ENCODE results near the gene CEP295NL. TPM values are rescaled to one million over a fixed set of nuclear protein-coding genes. Genes with fewer than 3 reads are reported as not detected.
A peak's percentile ranks its signal among the peaks of the same experiment; 100 is the strongest.

Gene CEP295NL
- total RNA-seq, 1 donor from 2014 or later, result 1.6 TPM

GRCh38 chr17:78922816-78923498, 20.0 kb upstream of the CEP295NL start:
- Histone ChIP-seq H3K27ac (ENCODE audit: low read depth, low read length) (no peak overlapping the region), H4K20me1 (ENCODE audit: insufficient read depth, low read length) (peaks cover 63% of the 10 kb centered on the region)
- H3K4me3 Mint-ChIP-seq (ENCODE audit: unreplicated experiment), result peak overlapping the region; percentile 83

GRCh38 chr17:78921437-78921971, 18.5 kb upstream of the CEP295NL start:
- FAIRE-seq, result no peak
- TF ChIP-seq CTCF (IDR thresholded peaks at IDR 0.05; ENCODE audit: insufficient read depth, low read depth, low read length) (no peak), EZH2 (IDR thresholded peaks at IDR 0.05; ENCODE audit: insufficient read depth, low read length) (no peak)

More at GRCh38 chr17:78922816-78923498, 20.0 kb upstream of the CEP295NL start:
- peaks cover 41% of the 10 kb centered on the region for H3K4me1 ChIP-seq (ENCODE audit: insufficient read depth, low read length)
- FAIRE-seq, result no peak
- H3K79me2 ChIP-seq (ENCODE audit: insufficient read depth, low read length), result peaks cover 67% of the 10 kb centered on the region
- H3K36me3 ChIP-seq (ENCODE audit: insufficient read depth, low read length), result no peaks in the 10 kb centered on the region
- H3K9me3 ChIP-seq (ENCODE audit: insufficient read depth, low read depth, low read length), result no peaks in the 10 kb centered on the region
- no peaks in the 10 kb centered on the region for H3K27me3 Mint-ChIP-seq (ENCODE audit: low read depth, unreplicated experiment)
- H2AFZ ChIP-seq (ENCODE audit: low read depth, low read length), result no peak overlapping the region
- H3K36me3 Mint-ChIP-seq (ENCODE audit: low read depth, unreplicated experiment), result peaks cover 6% of the 10 kb centered on the region
- peaks cover 13% of the 10 kb centered on the region for H3K4me1 Mint-ChIP-seq (ENCODE audit: low read depth, unreplicated experiment)
- TF ChIP-seq EZH2 (IDR thresholded peaks at IDR 0.05; ENCODE audit: insufficient read depth, low read length) (no peak), CTCF (IDR thresholded peaks at IDR 0.05; ENCODE audit: insufficient read depth, low read depth, low read length) (no peak)
- peak overlapping the region; percentile 85 for H3K4me3 ChIP-seq (ENCODE audit: insufficient read depth, low read depth, low read length)
- H3K4me2 ChIP-seq (ENCODE audit: low read length), result peak overlapping the region; percentile 100
- H3K27me3 ChIP-seq (ENCODE audit: insufficient read depth, low read length), result no peaks in the 10 kb centered on the region
- no peak for DNase-seq (ENCODE audit: low read depth)
- H3K27ac Mint-ChIP-seq (ENCODE audit: unreplicated experiment), result no peak overlapping the region
- peak overlapping the region; percentile 83 for H3K9ac ChIP-seq (ENCODE audit: low read length)
- H3K9me3 Mint-ChIP-seq (ENCODE audit: unreplicated experiment), result no peaks in the 10 kb centered on the region

DNA sequence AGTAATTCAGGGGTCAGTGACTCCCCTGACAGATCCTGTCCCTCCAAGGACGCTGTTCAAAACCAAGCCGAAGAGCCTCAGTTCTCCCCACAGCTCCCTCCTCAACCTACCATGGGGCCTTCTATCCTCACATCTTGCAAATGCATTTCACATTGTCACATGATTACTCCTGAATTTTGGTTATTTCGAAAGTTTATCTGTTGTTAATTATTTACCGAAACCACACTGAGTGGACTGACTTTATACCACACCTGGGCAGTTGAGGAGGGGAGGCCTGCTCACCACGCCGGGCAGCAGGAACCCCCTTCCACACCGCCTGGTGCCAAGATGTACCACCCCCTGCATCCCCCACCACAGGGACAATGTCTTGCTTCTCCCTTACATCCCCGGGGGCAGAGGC, 17.5 kb upstream of the CEP295NL start:
- no peaks in the 10 kb centered on the region for H3K9me3 ChIP-seq (ENCODE audit: insufficient read depth, low read depth, low read length)
- TF ChIP-seq EZH2 (IDR thresholded peaks at IDR 0.05; ENCODE audit: insufficient read depth, low read length), result no peak
- no peak for TF ChIP-seq CTCF (IDR thresholded peaks at IDR 0.05; ENCODE audit: insufficient read depth, low read depth, low read length)
- H3K4me1 ChIP-seq (ENCODE audit: insufficient read depth, low read length), result peaks cover 45% of the 10 kb centered on the region
- no peak overlapping the region for H3K27ac ChIP-seq (ENCODE audit: low read depth, low read length)
- H3K79me2 ChIP-seq (ENCODE audit: insufficient read depth, low read length), result peaks cover 89% of the 10 kb centered on the region
- H3K27me3 ChIP-seq (ENCODE audit: insufficient read depth, low read length), result no peaks in the 10 kb centered on the region
- H2AFZ ChIP-seq (ENCODE audit: low read depth, low read length), result no peak overlapping the region
- H3K36me3 ChIP-seq (ENCODE audit: insufficient read depth, low read length), result no peaks in the 10 kb centered on the region
- peaks cover 14% of the 10 kb centered on the region for H3K36me3 Mint-ChIP-seq (ENCODE audit: low read depth, unreplicated experiment)
- H3K4me3 ChIP-seq (ENCODE audit: insufficient read depth, low read depth, low read length), result no peak overlapping the region
- peaks cover 83% of the 10 kb centered on the region for H4K20me1 ChIP-seq (ENCODE audit: insufficient read depth, low read length)
- no peak overlapping the region for H3K9ac ChIP-seq (ENCODE audit: low read length)
- H3K4me3 Mint-ChIP-seq (ENCODE audit: unreplicated experiment), result no peak overlapping the region
- DNase-seq (ENCODE audit: low read depth) (no peak), FAIRE-seq (no peak)
- no peaks in the 10 kb centered on the region for H3K27me3 Mint-ChIP-seq (ENCODE audit: low read depth, unreplicated experiment)
- no peaks in the 10 kb centered on the region for H3K9me3 Mint-ChIP-seq (ENCODE audit: unreplicated experiment)
- peak overlapping the region; percentile 41 for H3K27ac Mint-ChIP-seq (ENCODE audit: unreplicated experiment)
- H3K4me1 Mint-ChIP-seq (ENCODE audit: low read depth, unreplicated experiment), result peaks cover 22% of the 10 kb centered on the region
- H3K4me2 ChIP-seq (ENCODE audit: low read length), result peak overlapping the region; percentile 100

More at GRCh38 chr17:78921437-78921971, 18.5 kb upstream of the CEP295NL start:
- Histone ChIP-seq H3K27me3 (ENCODE audit: insufficient read depth, low read length) (no peaks in the 10 kb centered on the region), H3K4me1 (ENCODE audit: insufficient read depth, low read length) (peaks cover 45% of the 10 kb centered on the region), H4K20me1 (ENCODE audit: insufficient read depth, low read length) (peaks cover 74% of the 10 kb centered on the region), H3K79me2 (ENCODE audit: insufficient read depth, low read length) (peaks cover 80% of the 10 kb centered on the region), H3K36me3 (ENCODE audit: insufficient read depth, low read length) (no peaks in the 10 kb centered on the region), H3K27ac (ENCODE audit: low read depth, low read length) (no peak overlapping the region), H3K4me3 (ENCODE audit: insufficient read depth, low read depth, low read length) (no peak overlapping the region), H2AFZ (ENCODE audit: low read depth, low read length) (no peak overlapping the region), H3K9ac (ENCODE audit: low read length) (peak overlapping the region; percentile 26), H3K4me2 (ENCODE audit: low read length) (peak overlapping the region; percentile 100), H3K9me3 (ENCODE audit: insufficient read depth, low read depth, low read length) (no peaks in the 10 kb centered on the region)
- no peak overlapping the region for H3K27ac Mint-ChIP-seq (ENCODE audit: unreplicated experiment)
- peaks cover 19% of the 10 kb centered on the region for H3K4me1 Mint-ChIP-seq (ENCODE audit: low read depth, unreplicated experiment)
- H3K9me3 Mint-ChIP-seq (ENCODE audit: unreplicated experiment), result no peaks in the 10 kb centered on the region
- H3K27me3 Mint-ChIP-seq (ENCODE audit: low read depth, unreplicated experiment), result no peaks in the 10 kb centered on the region
- H3K36me3 Mint-ChIP-seq (ENCODE audit: low read depth, unreplicated experiment), result peaks cover 11% of the 10 kb centered on the region
- DNase-seq (ENCODE audit: low read depth), result no peak
- no peak overlapping the region for H3K4me3 Mint-ChIP-seq (ENCODE audit: unreplicated experiment)
